ENCODE data around the gene AVPR2. TPM values are rescaled to one million over a fixed set of nuclear protein-coding genes. Genes with fewer than 3 reads are reported as not detected.

AVPR2 gene
- total RNA-seq, 1 experiment from 2014 or later = 10.6 TPM

DNA sequence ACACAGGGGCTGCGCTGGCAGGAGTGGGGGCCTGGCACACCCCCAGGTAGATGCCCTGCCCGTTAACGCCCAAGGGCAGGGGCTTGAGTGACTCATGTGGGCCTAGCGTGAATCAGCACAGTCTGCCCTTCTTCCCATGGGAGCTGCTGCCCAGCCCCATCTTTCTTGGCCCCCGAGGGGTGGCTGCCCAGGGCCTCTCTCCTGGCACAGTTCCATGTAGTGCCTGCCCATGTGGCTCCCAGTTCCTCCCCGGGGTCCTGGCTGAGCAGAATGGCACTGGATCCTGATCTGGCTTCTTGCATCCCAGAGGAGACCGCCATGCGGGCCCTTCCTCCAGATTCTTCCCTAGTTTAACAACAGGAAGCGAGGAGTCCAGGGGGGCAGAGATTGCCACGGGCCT, 2.1 kb upstream of the AVPR2 start:
- BruUV-seq (replicated peaks) = no TSS peak
- DNase-seq (ENCODE audit: low read depth, low spot score) (no peak), ATAC-seq (peak; percentile 15)
- in situ Hi-C loops (cut with HindIII; ENCODE audit: low pct_unique_long_range_greater_than_20kb, low sequenced_read_pairs) (no loop called here), intact Hi-C loops (cut with micrococcal nuclease; ENCODE audit: unreplicated experiment) (no loop called here)
- Histone ChIP-seq H3K36me3 (ENCODE audit: control insufficient read depth, insufficient read depth, low read length) (no peaks in the 10 kb centered on the region), H3K4me1 (ENCODE audit: control insufficient read depth, insufficient read depth, low read length) (peaks cover 47% of the 10 kb centered on the region), H3K27ac (ENCODE audit: low read length) (peak overlapping the region; percentile 76), H3K4me3 (ENCODE audit: low read depth in 2 of 2, low read length in 2 of 2) (no peak overlapping the region), H3K9me3 (ENCODE audit: control insufficient read depth, insufficient read depth, low read depth, low read length) (no peaks in the 10 kb centered on the region), H3K27me3 (ENCODE audit: control insufficient read depth, insufficient read depth, low read length) (no peaks in the 10 kb centered on the region)
- ChIA-PET POLR2A (no interaction called here), CTCF (interaction anchor here (0.5 kb wide), 1 partner anchor 16 kb away, joined by 6 read pairs; no protein-coding TSS in a partner anchor)
- no peak for TF ChIP-seq SIN3A (IDR thresholded peaks at IDR 0.05; ENCODE audit: borderline replicate concordance, insufficient read depth, low read depth, low read length)
- no peak; the same call in 1 of the 2 replicates for TF ChIP-seq POLR2AphosphoS5 (IDR thresholded peaks at IDR 0.05; ENCODE audit: low read depth, low read length)
- no peak for TF ChIP-seq TCF7L2 (IDR thresholded peaks at IDR 0.05; ENCODE audit: low read depth, low read length)
- TF ChIP-seq, protein P1, sequence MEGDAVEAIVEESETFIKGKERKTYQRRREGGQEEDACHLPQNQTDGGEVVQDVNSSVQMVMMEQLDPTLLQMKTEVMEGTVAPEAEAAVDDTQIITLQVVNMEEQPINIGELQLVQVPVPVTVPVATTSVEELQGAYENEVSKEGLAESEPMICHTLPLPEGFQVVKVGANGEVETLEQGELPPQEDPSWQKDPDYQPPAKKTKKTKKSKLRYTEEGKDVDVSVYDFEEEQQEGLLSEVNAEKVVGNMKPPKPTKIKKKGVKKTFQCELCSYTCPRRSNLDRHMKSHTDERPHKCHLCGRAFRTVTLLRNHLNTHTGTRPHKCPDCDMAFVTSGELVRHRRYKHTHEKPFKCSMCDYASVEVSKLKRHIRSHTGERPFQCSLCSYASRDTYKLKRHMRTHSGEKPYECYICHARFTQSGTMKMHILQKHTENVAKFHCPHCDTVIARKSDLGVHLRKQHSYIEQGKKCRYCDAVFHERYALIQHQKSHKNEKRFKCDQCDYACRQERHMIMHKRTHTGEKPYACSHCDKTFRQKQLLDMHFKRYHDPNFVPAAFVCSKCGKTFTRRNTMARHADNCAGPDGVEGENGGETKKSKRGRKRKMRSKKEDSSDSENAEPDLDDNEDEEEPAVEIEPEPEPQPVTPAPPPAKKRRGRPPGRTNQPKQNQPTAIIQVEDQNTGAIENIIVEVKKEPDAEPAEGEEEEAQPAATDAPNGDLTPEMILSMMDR (IDR thresholded peaks at IDR 0.05) = no peak
- TF ChIP-seq REST (IDR thresholded peaks at IDR 0.05; ENCODE audit: insufficient read depth in 1 of 2, low read depth in 2 of 2, low read length in 1 of 2) = no peak

DNA sequence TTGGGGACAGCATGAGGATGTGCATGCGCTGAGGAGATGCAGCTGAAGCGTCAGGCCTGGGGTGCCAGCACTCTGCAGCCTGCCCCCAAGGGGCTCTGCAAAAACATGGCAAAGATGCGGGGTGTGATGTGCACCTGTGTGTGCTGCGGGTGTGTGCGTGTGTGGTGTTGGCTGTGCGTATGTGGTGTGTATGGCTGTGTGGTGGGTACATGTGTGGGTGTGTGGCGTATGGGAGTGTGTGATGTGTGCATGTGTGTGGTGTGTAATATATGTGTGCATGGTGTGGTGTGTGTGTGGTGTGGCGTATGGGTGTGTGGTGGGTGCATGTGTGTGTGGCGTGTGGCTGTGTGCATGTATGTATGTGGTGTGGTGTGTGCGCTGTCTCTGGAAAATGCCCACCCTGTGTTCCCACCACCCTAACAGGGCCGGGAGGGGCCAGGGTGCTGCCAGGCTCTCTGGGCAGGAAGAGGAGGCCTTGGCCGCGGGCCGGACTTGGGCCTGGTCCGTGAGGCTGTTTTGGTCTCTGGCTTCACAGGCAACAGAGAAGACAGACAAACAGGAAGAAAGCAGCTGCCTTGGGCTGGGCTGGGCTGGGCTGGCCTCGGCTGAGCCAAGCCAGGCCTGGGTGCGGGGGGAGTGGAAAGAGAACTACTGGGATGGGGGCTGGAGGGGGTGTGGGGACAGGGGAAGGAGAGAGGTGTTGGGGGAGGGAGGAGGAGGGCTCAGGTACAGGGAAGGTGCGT, 1.1 kb upstream of the AVPR2 start:
- no peak; the same call in none of the 2 replicates for TF ChIP-seq POLR2AphosphoS5 (IDR thresholded peaks at IDR 0.05; ENCODE audit: low read depth, low read length)
- TF ChIP-seq, protein P1 (IDR thresholded peaks at IDR 0.05) = no peak
- TF ChIP-seq TCF7L2 (IDR thresholded peaks at IDR 0.05; ENCODE audit: low read depth, low read length) = no peak
- TF ChIP-seq SIN3A (IDR thresholded peaks at IDR 0.05; ENCODE audit: borderline replicate concordance, insufficient read depth, low read depth, low read length) = no peak
- no peak for TF ChIP-seq REST (IDR thresholded peaks at IDR 0.05; ENCODE audit: insufficient read depth in 1 of 2, low read depth in 2 of 2, low read length in 1 of 2)
- Histone ChIP-seq H3K36me3 (ENCODE audit: control insufficient read depth, insufficient read depth, low read length) (no peaks in the 10 kb centered on the region), H3K9me3 (ENCODE audit: control insufficient read depth, insufficient read depth, low read depth, low read length) (no peaks in the 10 kb centered on the region), H3K27ac (ENCODE audit: low read length) (peak overlapping the region; percentile 76), H3K4me1 (ENCODE audit: control insufficient read depth, insufficient read depth, low read length) (peaks cover 51% of the 10 kb centered on the region), H3K27me3 (ENCODE audit: control insufficient read depth, insufficient read depth, low read length) (no peaks in the 10 kb centered on the region), H3K4me3 (ENCODE audit: low read depth in 2 of 2, low read length in 2 of 2) (no peak overlapping the region)
- POLR2A ChIA-PET = no interaction called here
- CTCF ChIA-PET = no interaction called here
- DNase-seq (ENCODE audit: low read depth, low spot score) (no peak), ATAC-seq (peak; percentile 22)
- BruUV-seq (replicated peaks) = no TSS peak
- intact Hi-C loops (cut with micrococcal nuclease; ENCODE audit: unreplicated experiment) = no loop called here
- in situ Hi-C loops (cut with HindIII; ENCODE audit: low pct_unique_long_range_greater_than_20kb, low sequenced_read_pairs) = no loop called here
